ENCODE results near the gene OR5AR1. TPM values are rescaled to one million over a fixed set of nuclear protein-coding genes. Genes with fewer than 3 reads are reported as not detected.
A peak's percentile ranks its signal among the peaks of the same experiment; 100 is the strongest.
"Not testable (repeated sequence)": the region's sequence is repeated elsewhere in the genome, so short reads cannot be mapped to it uniquely, and the experiment has no call there.

Gene OR5AR1
- not detected for total RNA-seq
- long read RNA-seq: 0 reads

DNA sequence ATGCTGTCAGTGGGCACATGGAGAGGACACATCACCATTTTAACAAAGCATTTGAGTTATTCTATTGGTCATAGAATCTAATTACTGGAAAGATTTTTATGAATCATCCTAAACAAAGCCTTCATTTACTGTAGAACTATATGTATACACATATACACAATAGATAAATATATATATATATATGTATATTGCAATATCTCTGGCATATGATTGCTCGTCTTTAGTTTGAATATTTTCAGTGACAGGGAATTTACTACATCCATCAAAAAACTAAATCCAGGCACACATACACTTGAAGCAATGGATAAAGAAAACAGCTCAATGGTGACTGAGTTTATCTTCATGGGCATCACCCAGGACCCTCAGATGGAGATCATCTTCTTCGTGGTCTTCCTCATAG, at the start of gene OR5AR1:
TSS of gene OR5AR1 (plus strand) at position 301 of the 400 bp plus-strand sequence. CDS start at position 301, 0 bp downstream.
- intact Hi-C loops (cut with micrococcal nuclease): no loop called here
- no peak for DNase-seq
- ATAC-seq: no peak

DNA sequence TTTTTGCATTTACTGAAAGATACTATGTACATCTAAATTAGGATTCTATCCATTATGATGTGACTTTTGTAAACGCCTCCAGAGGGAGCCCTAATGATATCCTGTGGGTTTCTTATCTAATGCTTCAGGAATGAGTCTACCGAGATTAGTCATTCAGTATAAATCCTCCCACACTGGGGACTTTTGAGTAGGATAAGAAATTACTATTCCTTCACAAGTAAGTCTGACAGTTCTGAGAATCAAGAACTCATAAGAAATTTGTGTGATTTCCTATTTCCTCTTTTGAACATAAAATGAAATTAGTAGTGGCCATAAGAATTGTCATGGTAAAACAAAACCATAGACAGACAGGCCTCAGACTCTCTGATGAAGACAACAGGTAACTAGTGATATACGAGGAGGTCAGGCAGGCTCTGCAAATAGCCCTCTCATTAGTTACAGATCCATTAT, 38.8 kb upstream of the OR5AR1 start:
- intact Hi-C loops (cut with micrococcal nuclease): no loop called here
- DNase-seq (no peak), ATAC-seq (peak; percentile 31)

DNA sequence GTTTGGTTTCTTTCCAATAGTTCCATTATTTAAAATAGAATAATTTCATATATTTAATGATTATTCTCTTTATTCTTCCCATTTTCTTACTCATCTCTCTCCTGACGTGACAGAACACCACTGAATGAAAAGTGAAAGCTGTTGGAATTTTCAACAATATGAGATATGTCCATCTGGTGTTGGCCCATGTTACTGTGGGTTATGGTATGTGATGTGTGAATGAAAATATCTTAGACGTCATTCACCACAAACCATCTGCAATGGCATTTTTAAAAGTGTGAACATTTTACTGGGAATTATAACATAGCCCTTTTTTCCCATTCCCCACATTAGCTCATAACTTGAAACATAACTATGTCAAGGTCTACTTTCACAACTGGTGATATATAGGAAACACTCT, 37.5 kb upstream of the OR5AR1 start:
- intact Hi-C loops (cut with micrococcal nuclease): no loop called here
- DNase-seq (no peak), ATAC-seq (no peak)

DNA sequence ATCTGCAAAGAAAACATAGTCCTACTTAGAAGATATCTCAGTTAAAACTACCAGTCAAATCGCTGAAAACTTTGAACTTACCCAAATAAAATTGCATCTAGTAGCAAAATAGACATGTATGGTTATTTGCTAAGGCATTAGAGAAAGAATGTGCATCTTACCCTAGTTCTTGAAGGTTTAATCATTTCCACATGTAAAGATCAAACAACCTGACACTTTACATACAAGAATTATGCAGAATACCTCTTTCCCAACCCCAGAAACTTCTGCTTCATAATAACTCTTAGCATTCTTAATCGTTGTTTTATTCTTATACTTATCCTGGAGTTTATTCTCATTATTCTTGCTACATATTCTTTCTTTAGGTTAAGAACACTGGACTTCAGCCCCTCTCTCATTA, 31.2 kb upstream of the OR5AR1 start:
- DNase-seq: no peak
- intact Hi-C loops (cut with micrococcal nuclease): no loop called here
- no peak for ATAC-seq

DNA sequence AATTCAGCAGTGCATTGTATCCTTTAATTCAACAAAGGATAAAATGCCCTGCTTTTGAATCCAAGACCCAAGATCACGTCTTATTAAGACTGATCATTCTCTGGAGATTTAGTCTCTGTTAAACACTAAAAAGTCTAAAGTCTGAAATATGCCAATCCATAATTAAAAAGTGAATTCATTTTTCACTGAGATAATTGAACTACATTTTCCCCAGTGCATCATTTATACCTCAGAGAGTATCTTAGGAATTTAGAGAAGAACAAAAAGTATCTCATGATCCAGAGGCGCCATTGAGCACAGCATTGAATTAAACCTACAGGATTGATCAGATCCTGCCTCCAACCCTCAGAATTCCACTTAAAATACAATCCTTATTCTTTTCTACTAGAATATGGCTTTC, 26.6 kb upstream of the OR5AR1 start:
- intact Hi-C loops (cut with micrococcal nuclease): no loop called here
- no peak for ATAC-seq
- no peak for DNase-seq

DNA sequence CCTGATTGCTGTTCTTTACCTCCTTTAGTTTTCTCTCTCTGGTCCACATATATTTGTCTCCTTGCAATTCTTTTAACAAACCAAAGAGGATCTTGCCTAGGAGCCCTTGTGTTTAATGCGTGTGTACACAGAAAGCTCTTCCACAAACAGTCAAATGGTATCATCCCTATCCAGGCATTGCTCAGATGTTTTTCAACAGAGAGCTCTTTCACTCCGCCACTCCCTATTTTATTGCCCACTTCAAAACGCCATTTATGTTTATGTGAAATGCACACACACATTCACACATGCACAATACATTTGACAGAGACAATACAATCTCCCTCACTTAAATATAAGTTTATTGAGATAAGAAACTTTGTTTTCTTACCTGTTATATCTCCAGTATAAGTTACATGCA, 26.0 kb upstream of the OR5AR1 start:
- ATAC-seq (no peak), DNase-seq (no peak)
- intact Hi-C loops (cut with micrococcal nuclease): no loop called here

DNA sequence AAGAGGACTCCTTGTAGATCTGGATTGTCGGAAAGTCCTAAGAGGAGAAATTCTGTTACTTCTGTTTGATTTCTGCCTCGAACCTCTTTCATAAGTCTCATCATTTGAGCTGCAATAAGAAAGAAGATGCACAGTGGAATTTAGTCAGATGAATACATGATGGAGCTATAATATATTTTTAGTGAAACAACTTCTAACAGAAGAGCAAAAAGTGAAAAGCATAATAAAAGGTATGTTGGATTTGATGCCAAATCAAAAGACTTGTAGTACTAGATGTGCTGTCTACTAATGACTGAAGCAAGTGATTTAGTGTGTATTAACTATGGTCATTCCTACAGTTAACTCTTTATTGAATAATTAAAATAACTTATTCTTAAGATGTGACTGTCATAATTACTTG, 21.1 kb upstream of the OR5AR1 start, which contains the start of gene OR5AP2:
TSS of gene OR5AP2 (minus strand) at position 101 of the 400 bp plus-strand sequence. CDS start at position 101, 0 bp downstream.
- DNase-seq (no peak), ATAC-seq (no peak)
- intact Hi-C loops (cut with micrococcal nuclease): no loop called here

DNA sequence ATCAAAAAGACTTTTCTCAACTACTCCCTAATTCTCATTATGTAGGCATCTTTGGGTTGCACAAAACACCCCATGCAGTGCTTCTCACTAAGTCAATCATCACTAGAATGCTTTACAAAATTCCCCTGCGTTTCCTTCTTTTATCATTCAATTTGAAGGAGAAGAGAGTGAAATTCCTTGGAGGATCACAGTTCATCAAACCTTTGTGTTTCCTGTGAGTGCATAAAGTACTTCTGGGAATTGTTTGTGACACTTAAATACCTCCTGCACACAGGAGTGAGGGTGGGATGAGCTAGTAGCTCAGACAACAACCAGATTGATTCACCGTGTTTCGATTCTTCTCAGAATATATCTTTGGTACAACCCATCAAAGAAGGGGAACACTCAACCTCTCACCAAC, 3.7 kb upstream of the OR5AR1 start:
- intact Hi-C loops (cut with micrococcal nuclease): no loop called here
- ATAC-seq: no peak
- DNase-seq: no peak

DNA sequence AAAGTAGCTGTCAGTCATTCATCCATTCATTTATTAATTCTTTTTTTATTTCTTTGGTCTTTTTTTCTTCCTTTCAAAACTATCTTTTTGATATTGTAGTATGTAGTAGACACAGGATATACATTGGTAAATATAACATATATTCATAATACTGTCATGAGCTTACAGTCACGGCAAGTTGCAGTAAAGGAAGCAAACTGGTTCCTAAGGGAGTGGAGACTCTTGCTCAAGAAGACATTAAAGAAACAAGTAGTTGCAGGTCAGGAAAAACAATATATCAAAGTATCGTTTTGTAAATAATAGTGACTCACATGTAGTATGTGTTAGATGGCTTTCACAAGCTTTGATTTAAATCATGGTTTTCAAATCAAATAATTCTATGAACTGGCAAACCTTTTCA, 7.5 kb downstream of the OR5AR1 start:
- intact Hi-C loops (cut with micrococcal nuclease): no loop called here
- ATAC-seq (no peak), DNase-seq (no peak)

DNA sequence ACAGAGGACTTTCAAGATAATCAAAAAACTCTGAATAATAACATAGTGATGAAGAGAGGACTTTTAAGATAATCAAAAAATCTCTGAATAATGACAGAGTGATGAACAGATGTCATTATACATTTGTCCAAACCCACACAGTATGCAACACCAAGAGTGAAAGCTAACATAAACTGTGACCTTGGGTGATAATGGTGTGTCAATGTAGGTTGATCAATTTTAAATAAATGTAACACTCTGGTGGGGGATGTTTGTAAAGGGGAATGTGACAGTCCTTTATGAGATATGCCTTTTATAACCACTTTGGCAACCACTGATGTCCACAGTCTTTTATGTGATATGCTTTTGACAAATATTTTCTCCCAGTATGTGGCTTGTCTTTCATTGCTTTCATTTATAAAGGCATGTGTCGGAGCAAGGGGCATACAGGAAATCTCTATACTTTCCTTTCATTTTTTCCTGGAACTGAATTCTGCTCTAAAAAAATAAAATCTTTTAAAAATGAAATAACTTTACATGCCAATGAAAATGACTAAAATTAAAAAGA, 25.1 kb downstream of the OR5AR1 start:
- ATAC-seq: no peak
- intact Hi-C loops (cut with micrococcal nuclease): no loop called here
- DNase-seq: no peak

DNA sequence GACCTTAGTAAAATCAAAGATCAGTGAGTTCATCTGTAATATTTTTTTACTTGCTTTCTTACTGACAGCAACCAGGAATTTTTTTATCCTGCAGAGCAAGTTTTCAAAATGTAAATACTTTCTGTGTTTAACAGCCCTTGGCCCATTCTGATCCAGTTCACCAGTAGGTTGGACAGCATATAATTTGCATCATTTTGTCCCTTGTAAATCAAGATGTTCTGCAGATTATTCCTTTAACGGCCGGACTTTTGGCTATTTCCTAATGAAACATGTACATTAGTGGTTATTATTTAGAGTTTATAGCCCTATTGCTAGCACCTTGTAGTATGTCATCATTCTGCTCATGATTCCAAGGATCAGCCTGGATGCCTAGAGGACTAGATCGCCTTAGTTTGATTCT, 27.7 kb downstream of the OR5AR1 start:
- intact Hi-C loops (cut with micrococcal nuclease); ATAC-seq; DNase-seq: not testable (repeated sequence)

DNA sequence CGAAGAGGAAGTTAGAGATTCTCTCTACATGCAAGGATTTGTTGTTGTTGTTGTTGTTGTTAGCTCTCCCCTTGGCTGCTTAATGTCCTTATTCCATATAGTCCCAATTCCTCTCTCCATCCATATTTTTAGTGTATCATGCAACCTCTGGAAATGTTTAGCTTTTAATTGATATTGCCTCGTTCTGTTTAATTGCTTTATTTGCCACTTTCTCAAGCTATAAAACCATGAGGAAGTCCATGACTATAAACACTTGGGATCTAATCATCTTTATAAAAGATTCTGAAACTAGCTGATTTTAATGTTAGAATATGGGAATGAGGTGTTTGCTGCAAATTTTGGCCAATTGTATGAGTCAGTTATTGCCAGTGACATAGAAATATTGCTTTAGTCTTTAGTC, 29.9 kb downstream of the OR5AR1 start:
- intact Hi-C loops (cut with micrococcal nuclease): no loop called here
- ATAC-seq (no peak), DNase-seq (no peak)

DNA sequence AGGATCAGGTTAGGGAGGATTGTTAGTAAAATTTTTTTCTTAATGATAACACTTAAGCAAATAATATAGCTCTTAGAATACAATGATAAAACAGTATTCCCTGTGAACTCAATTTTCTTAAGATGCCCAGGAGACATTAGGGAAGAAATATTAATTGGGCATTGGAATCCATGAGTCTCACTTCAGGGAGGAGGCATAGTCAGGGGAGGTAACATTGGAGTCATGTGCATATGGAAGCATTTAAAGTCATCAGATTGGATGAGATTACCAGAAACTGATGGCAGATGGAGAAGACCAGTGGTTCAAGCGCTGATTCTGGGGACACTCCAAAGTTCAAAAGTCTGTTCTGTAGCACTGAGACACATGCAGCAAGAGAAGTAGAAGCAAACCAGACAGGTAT, 35.3 kb downstream of the OR5AR1 start, which contains the start of gene OR9G1:
TSS of gene OR9G1 (plus strand) at position 301 of the 400 bp plus-strand sequence. CDS start 1,293 bp downstream, outside the sequence.
- DNase-seq (no peak), ATAC-seq (no peak)
- intact Hi-C loops (cut with micrococcal nuclease): no loop called here

DNA sequence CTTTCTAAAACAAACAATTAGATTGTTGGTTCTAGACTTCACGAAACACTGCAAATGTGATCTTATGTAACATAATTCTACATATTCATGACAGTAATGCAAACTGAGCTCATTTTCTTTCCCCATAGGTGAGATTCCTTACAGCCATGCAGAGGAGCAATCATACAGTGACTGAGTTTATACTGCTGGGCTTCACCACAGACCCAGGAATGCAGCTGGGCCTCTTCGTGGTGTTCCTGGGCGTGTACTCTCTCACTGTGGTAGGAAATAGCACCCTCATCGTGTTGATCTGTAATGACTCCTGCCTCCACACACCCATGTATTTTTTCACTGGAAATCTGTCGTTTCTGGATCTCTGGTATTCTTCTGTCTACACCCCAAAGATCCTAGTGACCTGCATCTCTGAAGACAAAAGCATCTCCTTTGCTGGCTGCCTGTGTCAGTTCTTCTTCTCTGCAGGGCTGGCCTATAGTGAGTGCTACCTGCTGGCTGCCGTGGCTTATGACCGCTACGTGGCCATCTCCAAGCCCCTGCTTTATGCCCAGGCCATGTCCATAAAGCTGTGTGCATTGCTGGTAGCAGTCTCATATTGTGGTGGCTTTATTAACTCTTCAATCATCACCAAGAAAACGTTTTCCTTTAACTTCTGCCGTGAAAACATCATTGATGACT, 36.9 kb downstream of the OR5AR1 start:
- ATAC-seq (no peak), DNase-seq (no peak)
- intact Hi-C loops (cut with micrococcal nuclease): no loop called here

DNA sequence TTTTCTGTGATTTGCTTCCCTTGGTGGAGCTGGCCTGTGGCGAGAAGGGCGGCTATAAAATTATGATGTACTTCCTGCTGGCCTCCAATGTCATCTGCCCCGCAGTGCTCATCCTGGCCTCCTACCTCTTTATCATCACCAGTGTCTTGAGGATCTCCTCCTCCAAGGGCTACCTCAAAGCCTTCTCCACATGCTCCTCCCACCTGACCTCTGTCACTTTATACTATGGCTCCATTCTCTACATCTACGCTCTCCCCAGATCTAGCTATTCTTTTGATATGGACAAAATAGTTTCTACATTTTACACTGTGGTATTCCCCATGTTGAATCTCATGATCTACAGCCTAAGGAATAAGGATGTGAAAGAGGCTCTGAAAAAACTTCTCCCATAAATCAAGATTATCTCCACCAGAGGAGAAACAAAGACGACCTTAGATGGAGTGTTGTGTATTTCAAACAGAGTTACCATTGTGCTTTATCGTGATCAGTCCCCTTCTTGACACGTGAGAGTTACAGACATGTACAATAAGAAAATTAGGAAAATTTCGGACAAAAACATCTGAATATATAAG, 37.5 kb downstream of the OR5AR1 start:
- no peak for ATAC-seq
- intact Hi-C loops (cut with micrococcal nuclease): no loop called here
- no peak for DNase-seq

DNA sequence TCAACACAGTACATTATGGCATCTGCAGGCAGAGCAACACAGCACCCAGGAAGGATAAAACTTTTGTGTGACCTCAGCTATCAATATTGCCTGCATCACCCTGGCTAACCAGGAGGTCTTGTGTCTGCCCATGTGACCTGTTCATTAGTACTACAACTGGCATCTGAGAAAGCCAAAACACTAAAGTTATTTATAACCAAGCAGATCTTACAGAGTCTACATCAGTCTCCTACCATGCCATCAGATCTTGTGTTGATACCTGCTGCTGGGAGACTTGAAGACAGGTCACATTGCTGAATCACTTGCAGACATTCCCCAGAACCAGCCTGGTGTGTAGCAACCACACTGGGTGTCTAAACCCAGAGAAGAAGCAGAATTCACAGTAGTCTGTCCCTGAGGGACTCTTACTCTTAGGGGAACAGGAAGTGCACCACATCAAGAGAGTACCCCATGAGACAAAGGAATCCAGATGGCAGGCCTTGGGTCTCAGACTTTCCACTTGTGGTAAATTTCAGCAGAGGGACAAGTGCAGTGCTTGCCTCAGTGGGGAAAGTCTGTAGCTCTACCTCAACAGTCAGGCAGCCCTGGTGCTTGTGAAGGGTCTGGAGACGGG, 42.4 kb downstream of the OR5AR1 start:
- ATAC-seq (no peak), DNase-seq (no peak)
- intact Hi-C loops (cut with micrococcal nuclease): no loop called here

DNA sequence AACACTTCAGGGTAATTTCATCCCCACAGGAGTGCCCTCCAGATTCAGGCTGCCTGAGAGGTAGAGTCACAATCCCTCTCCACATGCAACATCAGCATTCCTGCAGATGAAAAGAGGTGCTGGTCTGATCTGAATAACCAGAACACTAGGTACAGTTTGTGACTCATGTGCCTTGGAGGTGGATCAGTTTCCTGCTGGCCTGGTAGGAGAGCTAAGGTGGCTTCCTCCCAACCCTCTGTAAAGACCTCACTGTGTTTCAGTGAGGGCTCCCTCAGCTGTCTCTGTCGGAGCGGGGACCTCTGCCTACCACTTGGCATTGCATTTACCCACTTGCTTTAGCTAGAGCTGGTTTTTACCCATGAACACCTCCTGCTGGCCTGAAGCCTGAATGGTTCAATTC, 43.0 kb downstream of the OR5AR1 start:
- ATAC-seq (no peak), DNase-seq (no peak)
- intact Hi-C loops (cut with micrococcal nuclease): no loop called here

DNA sequence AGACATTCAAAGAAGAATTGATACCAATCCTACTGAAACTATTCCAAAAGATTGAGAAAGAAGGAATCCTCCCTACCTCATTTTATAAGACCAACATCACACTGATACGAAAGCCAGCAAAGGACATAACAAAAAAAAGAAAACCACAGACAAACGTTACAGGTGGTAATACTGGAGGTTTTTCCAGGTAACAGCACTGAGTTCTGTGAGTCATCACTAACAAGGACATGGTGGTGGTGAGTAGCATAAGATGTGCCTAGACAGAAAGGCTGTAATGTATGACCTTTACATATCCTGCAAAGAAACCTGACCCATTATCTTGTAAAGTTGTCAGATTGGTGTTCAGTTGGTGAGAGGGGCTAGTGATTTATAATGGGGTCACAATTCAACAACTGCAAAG, 50.7 kb downstream of the OR5AR1 start:
- DNase-seq: no peak
- intact Hi-C loops (cut with micrococcal nuclease): no loop called here
- no peak for ATAC-seq
